HEK293 (cell line): ENCODE measurements around the gene DDX52.

Source experiments
- CTCF ChIA-PET: fragments of 350-600 bp; formaldehyde crosslinking; extraction: SDS; loops from one replicate; lab custom pipeline; 2021; ENCODE audit warnings: antibody characterized with exemption; lab: Yijun Ruan, JAX
- POLR2A ChIA-PET: fragments of 300-600 bp; formaldehyde crosslinking; extraction: SDS; loops from one replicate; lab custom pipeline; 2020; ENCODE audit warnings: antibody characterized with exemption, inconsistent platforms; lab: Yijun Ruan, JAX
- H3K27ac ChIP-seq: fragments of 200-500 bp; sonication (Bioruptor generic); 2 replicates; pipeline ENCODE4 v1.5.1; 2014; ENCODE audit warnings: low read depth, low read length, control low read depth, inconsistent platforms; ENCODE audit errors: extremely low read depth
- H3K36me3 ChIP-seq, 2 experiments: fragments of 200-500 bp in 1 of 2; sonication (Bioruptor generic) in 1 of 2; 1 replicate in 1 of 2; 2 replicates in 1 of 2; pipeline ENCODE4 v1.5.1; 2014 to 2017; ENCODE audit warnings: inconsistent platforms in 2 of 2, low read length in 2 of 2; ENCODE audit not compliant: control insufficient read depth in 2 of 2, insufficient read depth in 1 of 2
- H3K4me1 ChIP-seq: fragments of 200-500 bp; sonication (Bioruptor generic); 2 replicates; pipeline ENCODE4 v1.5.1; 2014; ENCODE audit warnings: mild to moderate bottlenecking, low read length, inconsistent platforms; ENCODE audit not compliant: control insufficient read depth, insufficient read depth
- H3K4me3 ChIP-seq: 2 replicates; pipeline ENCODE4 v1.5.1; 2011; ENCODE audit warnings: low read depth, mild to moderate bottlenecking, control low read depth, low read length, moderate library complexity
- H3K9me3 ChIP-seq: fragments of 200-500 bp; sonication (Bioruptor generic); 2 replicates; pipeline ENCODE4 v1.5.1; 2014; ENCODE audit warnings: low read depth, low read length, inconsistent platforms; ENCODE audit not compliant: control insufficient read depth, insufficient read depth
- GFI1B ChIP-seq: fragments of 450-650 bp; formaldehyde crosslinking; IDR thresholded peaks from 2 replicates; pipeline ENCODE4 v1.5.1; 2016; ENCODE audit warnings: missing biosample characterization, missing genetic modification characterization
- IKZF3 ChIP-seq: fragments of 450-650 bp; IDR thresholded peaks from 2 replicates; pipeline ENCODE4 v1.5.0; 2018; ENCODE audit warnings: missing biosample characterization, mild to moderate bottlenecking, missing genetic modification characterization, moderate library complexity
- KLF16 ChIP-seq: fragments of 450-650 bp; formaldehyde crosslinking; IDR thresholded peaks from 2 replicates; pipeline ENCODE4 v1.5.1; 2017; ENCODE audit warnings: missing biosample characterization, missing genetic modification characterization
- KLF9 ChIP-seq: fragments of 450-650 bp; formaldehyde crosslinking; IDR thresholded peaks from 2 replicates; pipeline ENCODE4 v1.5.1; 2016; ENCODE audit warnings: missing biosample characterization, missing genetic modification characterization, low read depth
- OSR2 ChIP-seq: fragments of 450-650 bp; formaldehyde crosslinking; IDR thresholded peaks from 2 replicates; pipeline ENCODE4 v1.5.1; 2016; ENCODE audit warnings: missing biosample characterization, missing genetic modification characterization
- PRDM2 ChIP-seq: fragments of 450-650 bp; formaldehyde crosslinking; IDR thresholded peaks from 2 replicates; pipeline ENCODE4 v1.5.1; 2016; ENCODE audit warnings: missing biosample characterization, missing genetic modification characterization, borderline replicate concordance
- ZNF121 ChIP-seq: fragments of 450-650 bp; formaldehyde crosslinking; IDR thresholded peaks from 2 replicates; pipeline ENCODE4 v1.5.1; 2016; ENCODE audit warnings: missing biosample characterization, missing genetic modification characterization
- ZNF169 ChIP-seq: fragments of 450-650 bp; formaldehyde crosslinking; IDR thresholded peaks from 2 replicates; pipeline ENCODE4 v1.5.1; 2016; ENCODE audit warnings: missing biosample characterization, missing genetic modification characterization
- ZNF423 ChIP-seq: fragments of 450-650 bp; formaldehyde crosslinking; IDR thresholded peaks from 2 replicates; pipeline ENCODE4 v1.5.1; 2016; ENCODE audit warnings: missing biosample characterization, missing genetic modification characterization
- ZNF529 ChIP-seq: fragments of 450-650 bp; formaldehyde crosslinking; IDR thresholded peaks from 2 replicates; pipeline ENCODE4 v1.5.1; 2017; ENCODE audit warnings: missing genetic modification characterization, missing biosample characterization; ENCODE audit not compliant: insufficient replicate concordance
- ZNF530 ChIP-seq: fragments of 450-650 bp; formaldehyde crosslinking; IDR thresholded peaks from 2 replicates; pipeline ENCODE4 v1.5.1; 2016; ENCODE audit warnings: low read depth, missing biosample characterization, missing genetic modification characterization
- ZNF623 ChIP-seq: fragments of 450-650 bp; formaldehyde crosslinking; IDR thresholded peaks from 2 replicates; pipeline ENCODE4 v1.5.1; 2016; ENCODE audit warnings: missing biosample characterization, missing genetic modification characterization
- ZNF624 ChIP-seq: fragments of 450-650 bp; formaldehyde crosslinking; IDR thresholded peaks from 2 replicates; pipeline ENCODE4 v1.5.1; 2017; ENCODE audit warnings: missing biosample characterization, missing genetic modification characterization
- ZNF791 ChIP-seq: fragments of 450-650 bp; formaldehyde crosslinking; IDR thresholded peaks from 2 replicates; pipeline ENCODE4 v1.5.1; 2016; ENCODE audit warnings: missing biosample characterization, missing genetic modification characterization
- TF ChIP-seq, protein P1 (sequence below): fragments of 450-650 bp; formaldehyde crosslinking; IDR thresholded peaks from 2 replicates; pipeline ENCODE4 v1.5.1; 2016; ENCODE audit warnings: missing biosample characterization, missing genetic modification characterization

DDX52 gene

DNA sequence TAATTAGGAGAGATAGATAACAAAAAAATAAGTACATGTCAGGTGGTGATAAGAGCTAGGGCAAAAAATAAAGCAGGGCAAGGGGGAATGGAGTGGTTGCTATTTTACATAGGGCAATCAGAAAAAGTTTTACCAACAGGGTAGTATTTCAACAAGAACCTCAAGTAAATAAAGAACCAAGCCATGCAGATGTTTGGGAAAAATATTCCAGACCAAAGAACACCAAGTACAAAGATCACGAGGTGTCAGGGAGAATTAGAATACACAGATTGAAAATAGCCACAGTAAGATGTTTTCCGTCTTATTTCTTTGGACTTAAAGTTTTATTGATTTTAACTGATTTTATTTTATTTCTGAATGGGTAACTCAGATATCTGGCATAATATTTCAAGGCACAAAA is 45.1 kb downstream of the DDX52 start (continued):
- TF ChIP-seq KLF16 (tag by site-specific recombination) (no peak), ZNF623 (no peak), ZNF121 (tag by site-specific recombination) (no peak)

DNA sequence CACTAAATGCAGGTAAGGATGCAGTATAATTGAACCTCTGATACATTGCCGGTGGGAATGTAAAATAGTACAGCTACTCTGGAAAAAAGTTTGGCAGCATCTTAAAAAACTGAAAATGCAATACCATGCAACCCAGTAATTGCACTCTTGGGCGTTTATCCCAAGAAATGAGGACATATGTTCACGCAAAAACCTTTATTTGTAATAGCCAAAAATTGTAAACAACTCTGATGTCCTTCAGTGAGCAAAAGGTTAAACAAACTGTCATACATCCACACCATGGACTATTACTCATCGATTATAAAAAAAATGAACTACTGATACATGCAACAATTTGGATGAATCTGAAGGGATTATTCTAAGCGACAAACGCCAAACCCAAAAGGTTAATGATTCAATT is 51.0 kb downstream of the DDX52 start:
- ChIA-PET POLR2A (interaction anchor here (1.4 kb wide), 1 partner anchor 17 kb away, joined by 5 read pairs; the partner anchor contains the start of gene SYNRG), CTCF (interaction anchor here (0.9 to 3.2 kb wide), 3 partner anchors 10 to 218 kb away, joined by 3 to 12 read pairs (median 3); no protein-coding TSS in a partner anchor)
- no peak overlapping the region for H3K27ac ChIP-seq
- peaks cover 48 to 71% of the 10 kb centered on the region in 2 experiments for H3K36me3 ChIP-seq
- TF ChIP-seq ZNF530 (no peak), OSR2 (tag by site-specific recombination) (no peak), ZNF529 (tag by site-specific recombination) (no peak), ZNF791 (tag by site-specific recombination) (no peak), IKZF3 (tag by site-specific recombination) (no peak), KLF9 (tag by site-specific recombination) (no peak), GFI1B (no peak), ZNF169 (no peak), ZNF624 (tag by site-specific recombination) (no peak), ZNF423 (tag by site-specific recombination) (no peak)
- TF ChIP-seq, protein P1, sequence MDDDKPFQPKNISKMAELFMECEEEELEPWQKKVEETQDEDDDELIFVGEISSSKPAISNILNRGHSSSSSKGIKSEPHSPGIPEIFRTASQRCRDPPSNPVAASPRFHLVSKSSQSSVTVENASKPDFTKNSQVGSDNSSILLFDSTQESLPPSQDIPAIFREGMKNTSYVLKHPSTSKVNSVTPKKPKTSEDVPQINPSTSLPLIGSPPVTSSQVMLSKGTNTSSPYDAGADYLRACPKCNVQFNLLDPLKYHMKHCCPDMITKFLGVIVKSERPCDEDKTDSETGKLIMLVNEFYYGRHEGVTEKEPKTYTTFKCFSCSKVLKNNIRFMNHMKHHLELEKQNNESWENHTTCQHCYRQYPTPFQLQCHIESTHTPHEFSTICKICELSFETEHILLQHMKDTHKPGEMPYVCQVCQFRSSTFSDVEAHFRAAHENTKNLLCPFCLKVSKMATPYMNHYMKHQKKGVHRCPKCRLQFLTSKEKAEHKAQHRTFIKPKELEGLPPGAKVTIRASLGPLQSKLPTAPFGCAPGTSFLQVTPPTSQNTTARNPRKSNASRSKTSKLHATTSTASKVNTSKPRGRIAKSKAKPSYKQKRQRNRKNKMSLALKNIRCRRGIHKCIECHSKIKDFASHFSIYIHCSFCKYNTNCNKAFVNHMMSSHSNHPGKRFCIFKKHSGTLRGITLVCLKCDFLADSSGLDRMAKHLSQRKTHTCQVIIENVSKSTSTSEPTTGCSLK (tag by site-specific recombination) = no peak
- no peak overlapping the region for H3K4me3 ChIP-seq
- H3K4me1 ChIP-seq = no peaks in the 10 kb centered on the region
- H3K9me3 ChIP-seq = no peaks in the 10 kb centered on the region

- H3K36me3 ChIP-seq = peaks cover 53 to 76% of the 10 kb centered on the region in 2 experiments
- no peak overlapping the region for H3K27ac ChIP-seq
- ChIA-PET POLR2A (no interaction called here), CTCF (interaction anchor here (0.8 to 1.7 kb wide), 4 partner anchors 10 to 231 kb away, joined by 3 read pairs; no protein-coding TSS in a partner anchor)
- no peak overlapping the region for H3K4me3 ChIP-seq
- no peaks in the 10 kb centered on the region for H3K9me3 ChIP-seq
- no peak for TF ChIP-seq PRDM2 (tag by site-specific recombination)
- no peaks in the 10 kb centered on the region for H3K4me1 ChIP-seq
Measured at GRCh38 chr17:37585066-37585465, 58.2 kb downstream of the DDX52 start.
